Astrocyte (in vitro differentiated cells and primary cell): Measurements from ENCODE around the gene SPATA6. TPM values are rescaled to one million over a fixed set of nuclear protein-coding genes. Genes with fewer than 3 reads are reported as not detected.
"Not testable (repeated sequence)": the region's sequence is repeated elsewhere in the genome, so short reads cannot be mapped to it uniquely, and the experiment has no call there.

Source experiments
- DNase-seq: peaks from one replicate; pipeline ENCODE4 v3.0.0-alpha.2; 2010; ENCODE audit warnings: low read depth
- FAIRE-seq: peaks from 2 replicates; lab custom pipeline; 2011; peaks lifted over from hg19 to GRCh38; lab: Jason Lieb, UNC
- H2AFZ ChIP-seq: 2 replicates; pipeline ENCODE4 v1.6.0; 2012; ENCODE audit warnings: low read depth, low read length, inconsistent platforms
- H3K27ac ChIP-seq: 2 replicates; pipeline ENCODE4 v1.5.1; 2011; ENCODE audit warnings: low read depth, low read length, inconsistent platforms
- H3K27me3 ChIP-seq: 2 replicates; pipeline ENCODE4 v1.6.0; 2011; ENCODE audit warnings: low read length, inconsistent platforms; ENCODE audit not compliant: insufficient read depth
- H3K36me3 ChIP-seq: 2 replicates; pipeline ENCODE4 v1.5.1; 2011; ENCODE audit warnings: low read length, inconsistent platforms; ENCODE audit not compliant: insufficient read depth
- H3K4me1 ChIP-seq: 2 replicates; pipeline ENCODE4 v1.5.1; 2011; ENCODE audit warnings: low read length, inconsistent platforms; ENCODE audit not compliant: insufficient read depth
- H3K4me2 ChIP-seq: 2 replicates; pipeline ENCODE4 v1.6.0; 2012; ENCODE audit warnings: low read length, inconsistent platforms
- H3K4me3 ChIP-seq: 2 replicates; pipeline ENCODE4 v1.5.1; 2011; ENCODE audit warnings: low read depth, mild to moderate bottlenecking, low read length, inconsistent platforms; ENCODE audit not compliant: insufficient read depth
- H3K79me2 ChIP-seq: 2 replicates; pipeline ENCODE4 v1.6.0; 2012; ENCODE audit warnings: mild to moderate bottlenecking, low read length, inconsistent platforms; ENCODE audit not compliant: insufficient read depth
- H3K9ac ChIP-seq: 2 replicates; pipeline ENCODE4 v1.6.0; 2012; ENCODE audit warnings: mild to moderate bottlenecking, low read length, inconsistent platforms
- H3K9me3 ChIP-seq: 2 replicates; pipeline ENCODE4 v1.5.1; 2012; ENCODE audit warnings: low read depth, mild to moderate bottlenecking, low read length, inconsistent platforms; ENCODE audit not compliant: insufficient read depth
- H4K20me1 ChIP-seq: 2 replicates; pipeline ENCODE4 v1.6.0; 2012; ENCODE audit warnings: low read length, inconsistent platforms; ENCODE audit not compliant: insufficient read depth
- H3K27ac Mint-ChIP-seq: one replicate; pipeline ENCODE4 v1.8.0; 2021; ENCODE audit warnings: mild to moderate bottlenecking, mixed read lengths; ENCODE audit not compliant: unreplicated experiment
- H3K27me3 Mint-ChIP-seq: one replicate; pipeline ENCODE4 v1.8.0; 2021; ENCODE audit warnings: low read depth, mixed read lengths; ENCODE audit not compliant: unreplicated experiment
- H3K36me3 Mint-ChIP-seq: one replicate; pipeline ENCODE4 v1.8.0; 2021; ENCODE audit warnings: low read depth, mixed read lengths; ENCODE audit not compliant: unreplicated experiment
- H3K4me1 Mint-ChIP-seq: one replicate; pipeline ENCODE4 v1.8.0; 2021; ENCODE audit warnings: low read depth, mixed read lengths; ENCODE audit not compliant: unreplicated experiment
- H3K4me3 Mint-ChIP-seq: one replicate; pipeline ENCODE4 v1.8.0; 2021; ENCODE audit warnings: mild to moderate bottlenecking, moderate library complexity, mixed read lengths; ENCODE audit not compliant: unreplicated experiment
- H3K9me3 Mint-ChIP-seq: one replicate; pipeline ENCODE4 v1.8.0; 2021; ENCODE audit warnings: mild to moderate bottlenecking, mixed read lengths; ENCODE audit not compliant: unreplicated experiment
- EZH2 ChIP-seq: IDR thresholded peaks from 2 replicates; pipeline ENCODE4 v1.6.1; 2012; ENCODE audit warnings: mild to moderate bottlenecking, low read length, inconsistent platforms; ENCODE audit not compliant: insufficient read depth
- total RNA-seq: library from RNA; stranded (reverse); gene quantifications from 2 replicates; pipeline ENCODE4 v1.2.1, GENCODE V29; 2021
- TF ChIP-seq, protein P1 (sequence below): IDR thresholded peaks from 2 replicates; pipeline ENCODE4 v1.5.1; 2011; ENCODE audit warnings: low read depth, mild to moderate bottlenecking, inconsistent platforms, low read length, moderate library complexity; ENCODE audit not compliant: insufficient read depth

The SPATA6 gene
- total RNA-seq, 1 donor from 2014 or later = 8.2 TPM

DNA sequence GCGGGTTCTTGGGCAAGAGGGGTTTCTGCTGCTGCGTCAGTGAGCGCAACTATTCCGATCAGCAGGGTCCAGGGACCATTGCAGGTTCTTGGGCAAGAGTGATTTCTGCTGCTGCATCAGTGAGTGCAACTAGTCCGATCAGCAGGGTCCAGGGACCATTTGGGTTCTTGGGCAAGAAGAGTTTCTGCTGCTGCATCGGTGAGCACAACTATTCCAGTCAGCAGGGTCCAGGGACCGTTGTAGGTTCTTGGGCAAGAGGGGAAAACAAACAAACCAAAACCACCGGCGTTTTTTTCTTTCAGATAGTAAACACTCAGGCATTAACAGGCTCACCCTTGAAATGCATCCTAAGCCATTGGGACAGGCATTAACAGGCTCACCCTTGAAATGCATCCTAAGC is 32.6 kb downstream of the SPATA6 start:
- Histone ChIP-seq H3K27me3 (no peaks in the 10 kb centered on the region), H3K27ac (no peak overlapping the region), H3K36me3 (no peaks in the 10 kb centered on the region), H4K20me1 (no peaks in the 10 kb centered on the region), H3K79me2 (no peaks in the 10 kb centered on the region), H3K9ac (no peak overlapping the region), H3K4me1 (no peaks in the 10 kb centered on the region), H3K9me3 (no peaks in the 10 kb centered on the region), H3K4me2 (no peak overlapping the region), H3K4me3 (no peak overlapping the region), H2AFZ (no peak overlapping the region)
- Mint-ChIP-seq H3K4me3 (no peak overlapping the region), H3K4me1 (no peaks in the 10 kb centered on the region), H3K27ac (no peak overlapping the region), H3K27me3 (no peaks in the 10 kb centered on the region), H3K36me3 (peaks cover 24% of the 10 kb centered on the region), H3K9me3 (peaks cover 17% of the 10 kb centered on the region)
- no peak for TF ChIP-seq EZH2
- TF ChIP-seq, protein P1, sequence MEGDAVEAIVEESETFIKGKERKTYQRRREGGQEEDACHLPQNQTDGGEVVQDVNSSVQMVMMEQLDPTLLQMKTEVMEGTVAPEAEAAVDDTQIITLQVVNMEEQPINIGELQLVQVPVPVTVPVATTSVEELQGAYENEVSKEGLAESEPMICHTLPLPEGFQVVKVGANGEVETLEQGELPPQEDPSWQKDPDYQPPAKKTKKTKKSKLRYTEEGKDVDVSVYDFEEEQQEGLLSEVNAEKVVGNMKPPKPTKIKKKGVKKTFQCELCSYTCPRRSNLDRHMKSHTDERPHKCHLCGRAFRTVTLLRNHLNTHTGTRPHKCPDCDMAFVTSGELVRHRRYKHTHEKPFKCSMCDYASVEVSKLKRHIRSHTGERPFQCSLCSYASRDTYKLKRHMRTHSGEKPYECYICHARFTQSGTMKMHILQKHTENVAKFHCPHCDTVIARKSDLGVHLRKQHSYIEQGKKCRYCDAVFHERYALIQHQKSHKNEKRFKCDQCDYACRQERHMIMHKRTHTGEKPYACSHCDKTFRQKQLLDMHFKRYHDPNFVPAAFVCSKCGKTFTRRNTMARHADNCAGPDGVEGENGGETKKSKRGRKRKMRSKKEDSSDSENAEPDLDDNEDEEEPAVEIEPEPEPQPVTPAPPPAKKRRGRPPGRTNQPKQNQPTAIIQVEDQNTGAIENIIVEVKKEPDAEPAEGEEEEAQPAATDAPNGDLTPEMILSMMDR = no peak
- DNase-seq = no peak
- FAIRE-seq = no peak

DNA sequence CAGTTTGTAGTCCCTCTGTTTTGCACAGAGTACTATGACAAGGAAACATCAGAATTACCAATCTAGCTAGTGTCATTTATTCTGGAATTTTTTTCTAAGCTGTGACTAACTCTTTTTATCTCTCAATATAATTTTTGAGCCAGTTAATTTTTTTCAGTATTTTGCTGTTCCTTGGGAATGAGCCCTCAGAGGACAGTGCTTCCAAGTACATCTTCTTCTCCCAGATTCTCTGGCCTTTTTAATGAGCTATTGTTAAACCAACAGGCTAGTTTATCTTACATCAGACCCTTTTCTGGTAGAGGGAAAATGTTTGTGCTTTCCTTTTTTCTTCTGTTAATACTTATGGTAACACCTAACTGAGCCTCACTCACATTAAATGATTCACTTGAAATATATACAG is 34.6 kb downstream of the SPATA6 start:
- H3K27me3 ChIP-seq, H3K4me2 ChIP-seq, H2AFZ ChIP-seq, FAIRE-seq, H3K36me3 ChIP-seq, H3K4me1 Mint-ChIP-seq, H3K9me3 Mint-ChIP-seq, H3K27ac ChIP-seq, H4K20me1 ChIP-seq, H3K9ac ChIP-seq, H3K79me2 ChIP-seq, H3K4me1 ChIP-seq, DNase-seq, H3K27ac Mint-ChIP-seq, H3K4me3 Mint-ChIP-seq, H3K9me3 ChIP-seq, H3K4me3 ChIP-seq, H3K27me3 Mint-ChIP-seq: not testable (repeated sequence)
- peaks cover 15% of the 10 kb centered on the region for H3K36me3 Mint-ChIP-seq

DNA sequence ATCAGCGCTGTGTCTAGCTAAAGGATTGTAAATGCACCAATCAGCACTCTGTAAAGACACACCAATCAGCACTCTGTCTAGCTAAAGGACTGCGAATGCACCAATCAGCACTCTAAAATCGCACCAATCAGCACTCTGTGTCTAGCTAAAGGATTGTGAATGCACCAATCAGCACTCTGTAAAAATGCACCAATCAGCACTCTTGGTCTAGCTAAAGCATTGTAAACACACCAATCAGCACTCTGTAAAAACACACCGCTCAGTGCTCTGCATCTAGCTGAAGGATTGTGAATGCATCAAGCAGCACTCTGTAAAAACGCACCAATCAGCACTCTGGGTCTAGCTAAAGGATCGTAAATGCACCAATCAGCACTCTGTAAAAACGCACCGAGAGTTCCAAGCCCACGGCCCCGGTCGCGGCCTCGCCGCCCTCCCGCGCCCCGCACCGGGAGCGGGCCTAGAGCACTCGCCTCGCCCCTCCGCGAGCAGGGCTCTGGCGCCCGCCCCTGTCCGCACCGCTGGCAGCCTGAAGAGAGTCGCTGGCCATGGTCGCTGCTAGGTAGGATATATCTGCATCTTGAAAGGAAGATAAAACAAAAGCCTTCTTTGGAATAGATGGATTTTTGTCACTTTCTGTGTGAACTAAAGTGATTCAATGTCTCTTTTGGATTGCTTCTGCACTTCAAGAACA is 36.5 kb downstream of the SPATA6 start:
- not testable (repeated sequence) for H3K4me3 Mint-ChIP-seq, H3K36me3 ChIP-seq, H3K9me3 ChIP-seq, H4K20me1 ChIP-seq, H3K9ac ChIP-seq, H3K4me2 ChIP-seq, H3K27ac ChIP-seq, H2AFZ ChIP-seq, H3K27me3 Mint-ChIP-seq, H3K4me1 Mint-ChIP-seq, DNase-seq, H3K36me3 Mint-ChIP-seq, H3K27me3 ChIP-seq, H3K27ac Mint-ChIP-seq, H3K4me1 ChIP-seq, FAIRE-seq, H3K4me3 ChIP-seq, H3K79me2 ChIP-seq
- peaks cover 11% of the 10 kb centered on the region for H3K9me3 Mint-ChIP-seq
